SH-SY5Y (cell line): ENCODE results near the gene ATP6V0A4.

Experiments
- GATA2 ChIP-seq: IDR thresholded peaks from 2 replicates; pipeline ENCODE4 v1.6.1; 2011; ENCODE audit warnings: mild to moderate bottlenecking, low read depth, low read length
- GATA3 ChIP-seq: IDR thresholded peaks from 2 replicates; pipeline ENCODE4 v1.6.1; 2011; ENCODE audit warnings: low read depth, mild to moderate bottlenecking, low read length, moderate library complexity

DNA sequence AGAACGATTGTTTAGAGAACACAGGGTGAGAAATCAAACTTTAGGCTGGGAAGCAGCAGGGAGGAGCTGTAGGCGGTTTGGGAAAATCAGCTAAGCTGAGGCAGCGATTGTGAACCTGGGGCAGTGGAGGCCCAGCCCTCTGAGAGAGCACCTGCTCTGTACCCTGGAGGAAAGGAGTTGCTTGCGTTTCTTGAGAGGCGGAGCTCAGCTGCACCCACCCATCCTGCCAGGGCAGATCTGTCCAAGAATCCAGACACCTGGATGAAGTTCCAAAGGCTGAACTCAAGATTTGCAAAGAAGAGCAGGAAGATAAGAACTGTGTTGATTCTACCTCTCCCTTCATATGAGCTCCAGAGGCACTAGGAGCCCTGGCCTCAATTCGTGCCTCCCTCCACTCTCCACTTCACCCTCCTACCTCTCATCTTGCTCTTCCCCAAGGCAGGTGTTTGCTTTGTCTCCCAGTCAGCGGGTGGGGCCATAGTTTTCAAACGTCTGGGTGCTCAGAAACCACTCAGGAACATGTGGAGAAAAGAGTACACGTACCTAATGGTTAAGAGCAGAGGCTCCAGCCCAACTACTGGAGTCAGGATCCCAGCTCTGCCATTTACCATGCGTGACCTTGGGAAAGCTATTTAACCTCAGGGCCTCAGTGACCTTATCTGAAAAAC, 21.7 kb downstream of the ATP6V0A4 start:
- no peak for TF ChIP-seq GATA2
- no peak for TF ChIP-seq GATA3
